WTC11 (cell line): ENCODE measurements around the gene SEL1L3. TPM values are rescaled to one million over a fixed set of nuclear protein-coding genes. Genes with fewer than 3 reads are reported as not detected.

Experiments used
- ATAC-seq: fragments of 200-7000 bp; cut with Tn5 transposase; 2 replicates; pipeline ENCODE4 v1.10.0; 2021; ENCODE audit warnings: mild to moderate bottlenecking, moderate library complexity
- CTCF ChIA-PET: fragments of 300-600 bp; sonication (Branson Sonifier 250); formaldehyde crosslinking; loops from one replicate; lab custom pipeline; 2021; ENCODE audit warnings: antibody characterized with exemption; lab: Charles Lee
- POLR2A ChIA-PET: fragments of 350-600 bp; sonication (Branson Sonifier 250); formaldehyde crosslinking; loops from one replicate; lab custom pipeline; 2021; ENCODE audit warnings: antibody characterized with exemption; lab: Charles Lee
- DNase-seq: peaks from one replicate; pipeline ENCODE4 v3.0.0; 2021; ENCODE audit warnings: low spot score
- H3K27ac Mint-ChIP-seq: 2 replicates; pipeline ENCODE4 v1.8.0; 2021; ENCODE audit warnings: mixed read lengths
- H3K27me3 Mint-ChIP-seq: 2 replicates; pipeline ENCODE4 v1.8.0; 2021; ENCODE audit warnings: low read depth, mild to moderate bottlenecking, moderate library complexity, mixed read lengths
- H3K36me3 Mint-ChIP-seq: 2 replicates; pipeline ENCODE4 v1.8.0; 2021; ENCODE audit warnings: mixed read lengths
- H3K4me1 Mint-ChIP-seq: 2 replicates; pipeline ENCODE4 v1.8.0; 2022; ENCODE audit warnings: mixed read lengths
- H3K4me3 Mint-ChIP-seq: 2 replicates; pipeline ENCODE4 v1.8.0; 2021; ENCODE audit warnings: mild to moderate bottlenecking, moderate library complexity, mixed read lengths
- H3K9me3 Mint-ChIP-seq: 2 replicates; pipeline ENCODE4 v1.8.0; 2021; ENCODE audit warnings: mixed read lengths
- ARID4B ChIP-seq: sonication (generic); formaldehyde crosslinking; IDR thresholded peaks from 2 replicates; pipeline ENCODE4 v1.8.0; 2023; ENCODE audit warnings: missing genetic modification reagents, mild to moderate bottlenecking, borderline replicate concordance
- ATF1 ChIP-seq: sonication (generic); formaldehyde crosslinking; IDR thresholded peaks from 2 replicates; pipeline ENCODE4 v1.8.1; 2023; ENCODE audit warnings: mild to moderate bottlenecking, moderate library complexity, missing genetic modification reagents
- ATF2 ChIP-seq: sonication (generic); formaldehyde crosslinking; IDR thresholded peaks from 2 replicates; pipeline ENCODE4 v1.8.1; 2022; ENCODE audit warnings: low read depth, missing genetic modification reagents, borderline replicate concordance
- ATF3 ChIP-seq: sonication (generic); formaldehyde crosslinking; conservative IDR thresholded peaks from 2 replicates; pipeline ENCODE4 v1.8.1; 2022; ENCODE audit warnings: mild to moderate bottlenecking, missing genetic modification reagents
- E2F5 ChIP-seq: sonication (generic); formaldehyde crosslinking; IDR thresholded peaks from 2 replicates; pipeline ENCODE4 v1.8.1; 2022; ENCODE audit warnings: mild to moderate bottlenecking, moderate library complexity, missing genetic modification reagents
- ETV6 ChIP-seq: sonication (generic); formaldehyde crosslinking; IDR thresholded peaks from 2 replicates; pipeline ENCODE4 v1.8.1; 2022; ENCODE audit warnings: mild to moderate bottlenecking, missing genetic modification reagents
- FOXK1 ChIP-seq: sonication (generic); formaldehyde crosslinking; IDR thresholded peaks from 2 replicates; pipeline ENCODE4 v1.8.0; 2022; ENCODE audit warnings: mild to moderate bottlenecking, moderate library complexity, missing genetic modification reagents
- GRHL2 ChIP-seq: fragments of 250-450 bp; sonication (Bioruptor Pico); IDR thresholded peaks from 2 replicates; pipeline ENCODE4 v1.8.0; 2022; ENCODE audit warnings: mild to moderate bottlenecking, moderate library complexity; ENCODE audit not compliant: insufficient replicate concordance, severe bottlenecking
- IRF2 ChIP-seq: sonication (generic); formaldehyde crosslinking; IDR thresholded peaks from 2 replicates; pipeline ENCODE4 v1.8.0; 2022; ENCODE audit warnings: low read depth, missing genetic modification reagents, borderline replicate concordance
- KAT7 ChIP-seq: sonication (generic); formaldehyde crosslinking; IDR thresholded peaks from 2 replicates; pipeline ENCODE4 v1.8.1; 2023; ENCODE audit warnings: missing genetic modification reagents, mild to moderate bottlenecking, borderline replicate concordance
- MXD4 ChIP-seq: fragments of 250-450 bp; sonication (Bioruptor Pico); IDR thresholded peaks from 2 replicates; pipeline ENCODE4 v1.8.0; 2021; ENCODE audit warnings: mild to moderate bottlenecking, moderate library complexity, borderline replicate concordance
- NFATC4 ChIP-seq: fragments of 250-450 bp; sonication (Bioruptor Pico); IDR thresholded peaks from 2 replicates; pipeline ENCODE4 v1.9.0; 2021; ENCODE audit warnings: mild to moderate bottlenecking
- NFYB ChIP-seq: sonication (generic); formaldehyde crosslinking; conservative IDR thresholded peaks from 2 replicates; pipeline ENCODE4 v1.8.0; 2022; ENCODE audit warnings: low read depth, missing genetic modification reagents
- NR2C2 ChIP-seq: sonication (generic); formaldehyde crosslinking; IDR thresholded peaks from 2 replicates; pipeline ENCODE4 v1.8.0; 2022; ENCODE audit warnings: mild to moderate bottlenecking, missing genetic modification reagents
- SOX15 ChIP-seq: fragments of 250-450 bp; sonication (Bioruptor Pico); IDR thresholded peaks from 2 replicates; pipeline ENCODE4 v1.9.0; 2021; ENCODE audit warnings: mild to moderate bottlenecking
- TCF7 ChIP-seq: sonication (generic); formaldehyde crosslinking; IDR thresholded peaks from 2 replicates; pipeline ENCODE4 v1.8.0; 2022; ENCODE audit warnings: mild to moderate bottlenecking, low read depth, missing genetic modification reagents, moderate library complexity
- TEAD4 ChIP-seq: sonication (generic); formaldehyde crosslinking; IDR thresholded peaks from 2 replicates; pipeline ENCODE4 v1.8.0; 2022; ENCODE audit warnings: mild to moderate bottlenecking, missing genetic modification reagents
- ZBTB43 ChIP-seq: sonication (generic); formaldehyde crosslinking; IDR thresholded peaks from 2 replicates; pipeline ENCODE4 v1.8.1; 2023; ENCODE audit warnings: mild to moderate bottlenecking, missing genetic modification reagents
- ZNF219 ChIP-seq: sonication (generic); formaldehyde crosslinking; IDR thresholded peaks from 2 replicates; pipeline ENCODE4 v1.8.0; 2023; ENCODE audit warnings: missing genetic modification reagents, mild to moderate bottlenecking, borderline replicate concordance
- ZNF232 ChIP-seq: sonication (generic); formaldehyde crosslinking; IDR thresholded peaks from 2 replicates; pipeline ENCODE4 v1.8.0; 2022; ENCODE audit warnings: mild to moderate bottlenecking, missing genetic modification reagents
- ZNF317 ChIP-seq: sonication (generic); formaldehyde crosslinking; IDR thresholded peaks from 2 replicates; pipeline ENCODE4 v1.8.1; 2023; ENCODE audit warnings: low read depth, mild to moderate bottlenecking, moderate library complexity, missing genetic modification reagents, borderline replicate concordance
- ZNF396 ChIP-seq: fragments of 250-450 bp; sonication (Bioruptor Pico); IDR thresholded peaks from 2 replicates; pipeline ENCODE4 v1.8.0; 2021; ENCODE audit warnings: mild to moderate bottlenecking, moderate library complexity, borderline replicate concordance
- ZNF532 ChIP-seq: fragments of 250-450 bp; sonication (Bioruptor Pico); IDR thresholded peaks from 2 replicates; pipeline ENCODE4 v1.9.0; 2021; ENCODE audit warnings: mild to moderate bottlenecking, borderline replicate concordance
- total RNA-seq: library from RNA; stranded (reverse); gene quantifications from 3 replicates; pipeline ENCODE4 v1.2.3, GENCODE V29; 2021

Gene SEL1L3
- total RNA-seq, 1 experiment from 2014 or later = 31.5 TPM

- no peaks in the 10 kb centered on the region for H3K4me1 Mint-ChIP-seq
- POLR2A ChIA-PET = no interaction called here
- CTCF ChIA-PET = interaction anchor here (1.6 kb wide), 1 partner anchor 9 kb away, joined by 4 read pairs; no protein-coding TSS in a partner anchor
- no peaks in the 10 kb centered on the region for H3K9me3 Mint-ChIP-seq
- DNase-seq (no peak), ATAC-seq (no peak)
- no peaks in the 10 kb centered on the region for H3K27me3 Mint-ChIP-seq
- H3K27ac Mint-ChIP-seq = no peak overlapping the region
- H3K36me3 Mint-ChIP-seq = peaks cover 36% of the 10 kb centered on the region
- no peak overlapping the region for H3K4me3 Mint-ChIP-seq
- TF ChIP-seq NFYB (CRISPR knock-in tag) (no peak), GRHL2 (no peak), ZNF219 (CRISPR knock-in tag) (no peak), TEAD4 (CRISPR knock-in tag) (no peak), E2F5 (CRISPR knock-in tag) (no peak)
- TF ChIP-seq, all 79 proteins: peak for 0
Observed at GRCh38 chr4:25783943-25784342, 78.8 kb downstream of the SEL1L3 start.

- peaks cover 40% of the 10 kb centered on the region for H3K36me3 Mint-ChIP-seq
- no peak overlapping the region for H3K27ac Mint-ChIP-seq
- TF ChIP-seq ATF2 (CRISPR knock-in tag) (no peak), MXD4 (CRISPR knock-in tag) (no peak), ETV6 (CRISPR knock-in tag) (no peak), ZBTB43 (CRISPR knock-in tag) (no peak), SOX15 (CRISPR knock-in tag) (no peak), ATF1 (CRISPR knock-in tag) (no peak), KAT7 (CRISPR knock-in tag) (no peak), NR2C2 (CRISPR knock-in tag) (no peak), TCF7 (CRISPR knock-in tag) (no peak), ATF3 (CRISPR knock-in tag) (no peak), ZNF532 (CRISPR knock-in tag) (no peak), NFATC4 (CRISPR knock-in tag) (no peak), ZNF317 (no peak), ZNF396 (no peak), ARID4B (CRISPR knock-in tag) (no peak), IRF2 (CRISPR knock-in tag) (no peak), ZNF232 (CRISPR knock-in tag) (no peak), FOXK1 (CRISPR knock-in tag) (no peak)
Observed at GRCh38 chr4:25783126-25783525, 79.7 kb downstream of the SEL1L3 start.

More at GRCh38 chr4:25783126-25783525, 79.7 kb downstream of the SEL1L3 start:
- Mint-ChIP-seq H3K4me1 (no peaks in the 10 kb centered on the region), H3K9me3 (no peaks in the 10 kb centered on the region), H3K27me3 (no peaks in the 10 kb centered on the region), H3K4me3 (no peak overlapping the region)
- CTCF ChIA-PET = interaction anchor here (1.6 kb wide), 1 partner anchor 9 kb away, joined by 4 read pairs; no protein-coding TSS in a partner anchor
- ATAC-seq = no peak
- POLR2A ChIA-PET = no interaction called here
- DNase-seq = no peak
